Stimulated activated CD8-positive, alpha-beta memory T cell treated with anti-CD3 and anti-CD28 coated beads, Interleukin-12 subunit alpha, Interleukin-12 subunit beta, amount 100 ng/mL, for 24 hours (primary cell): ENCODE measurements around the gene LEFTY2.
"Not testable (repeated sequence)": the region's sequence is repeated elsewhere in the genome, so short reads cannot be mapped to it uniquely, and the experiment has no call there.

Experiments
- DNase-seq: peaks from one replicate; pipeline ENCODE4 v3.0.0-alpha.2; 2020; ENCODE audit errors: extremely low read depth

Gene LEFTY2

DNA sequence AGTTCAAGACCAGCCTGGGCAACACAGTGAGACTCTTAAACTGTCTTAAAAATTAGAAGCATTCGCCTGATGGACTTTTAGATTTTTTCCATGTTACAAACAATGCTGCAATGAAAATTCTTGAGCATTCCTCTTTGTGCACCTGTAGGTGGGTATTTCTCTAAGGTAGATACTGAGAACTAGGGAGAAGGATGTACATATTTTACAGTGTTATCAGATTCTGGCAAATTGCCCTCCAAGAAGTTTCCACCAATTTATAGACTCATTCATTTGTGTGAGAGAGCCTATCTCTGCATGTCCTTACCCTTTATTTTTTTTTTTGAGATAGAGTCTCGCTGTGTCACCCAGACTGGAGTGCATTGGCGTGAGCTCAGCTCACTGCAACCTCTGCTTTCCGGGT, 12.3 kb upstream of the LEFTY2 start:
- DNase-seq = no peak

DNA sequence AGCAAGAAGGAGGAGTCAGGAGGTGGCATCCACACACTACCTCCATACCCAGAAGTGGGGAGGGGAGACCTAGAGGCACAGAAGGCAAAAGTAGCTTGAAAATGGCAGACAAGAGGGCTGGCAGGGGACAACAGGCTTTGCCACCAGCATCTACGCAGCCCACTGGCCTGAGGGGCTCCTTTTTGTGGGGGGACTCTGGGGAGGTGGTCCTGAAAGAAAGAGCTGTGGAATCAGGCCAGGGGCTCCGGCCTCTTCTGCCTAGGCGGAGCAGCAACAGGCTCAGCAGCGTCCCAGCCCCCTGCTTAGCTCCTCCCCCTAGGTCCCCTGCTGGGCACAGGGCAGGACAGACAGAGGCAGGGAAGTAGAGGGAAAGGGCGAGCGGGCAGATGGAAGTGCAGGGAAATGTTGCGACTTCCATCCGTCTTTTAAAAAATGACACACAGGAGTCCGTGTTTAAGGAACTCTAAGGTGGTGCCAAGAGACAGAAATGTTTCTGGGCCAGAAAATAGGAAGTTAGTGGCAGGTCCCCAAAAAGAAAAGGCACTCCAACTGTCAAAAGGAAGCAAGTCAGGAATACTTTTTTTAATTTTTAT, 10.0 kb upstream of the LEFTY2 start:
- DNase-seq = no peak

DNA sequence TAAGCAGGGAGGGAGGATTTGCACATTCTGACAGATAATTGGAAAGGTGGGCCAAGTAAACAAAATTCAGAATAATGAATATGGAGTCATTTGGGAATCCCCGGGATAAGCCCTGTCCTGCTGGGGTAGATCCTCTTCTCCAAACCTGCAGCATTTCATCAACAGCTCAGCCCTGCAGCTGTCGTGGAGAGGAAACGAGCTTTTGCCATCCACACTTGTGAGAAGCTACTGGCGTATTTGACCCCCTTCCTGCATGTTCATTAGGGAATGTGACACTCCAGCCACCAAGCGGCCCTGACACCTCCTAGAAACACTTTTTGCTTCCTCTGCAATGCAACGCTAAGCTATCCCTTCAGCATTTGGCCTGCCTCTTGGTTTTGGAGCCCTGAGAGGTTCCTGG, 8.0 kb upstream of the LEFTY2 start:
- no peak for DNase-seq

DNA sequence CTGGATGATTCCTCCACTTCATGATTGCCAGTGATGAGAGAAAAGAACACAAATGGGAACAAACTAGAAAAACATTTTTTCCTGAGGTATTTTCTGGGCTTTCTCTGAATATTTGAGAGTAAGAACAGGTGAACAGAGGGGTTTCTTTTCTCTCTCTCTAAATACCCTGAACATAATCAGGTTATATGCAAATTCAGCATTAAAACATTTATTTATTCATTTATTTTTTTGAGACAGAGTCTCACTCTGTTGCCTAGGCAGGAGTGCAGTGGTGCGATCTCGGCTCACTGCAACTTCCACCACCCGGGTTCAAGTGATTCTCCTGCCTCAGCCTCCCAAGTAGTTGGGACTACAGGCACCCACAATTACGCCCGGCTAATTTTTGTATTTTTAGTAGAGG, 5.8 kb upstream of the LEFTY2 start:
- no peak for DNase-seq

DNA sequence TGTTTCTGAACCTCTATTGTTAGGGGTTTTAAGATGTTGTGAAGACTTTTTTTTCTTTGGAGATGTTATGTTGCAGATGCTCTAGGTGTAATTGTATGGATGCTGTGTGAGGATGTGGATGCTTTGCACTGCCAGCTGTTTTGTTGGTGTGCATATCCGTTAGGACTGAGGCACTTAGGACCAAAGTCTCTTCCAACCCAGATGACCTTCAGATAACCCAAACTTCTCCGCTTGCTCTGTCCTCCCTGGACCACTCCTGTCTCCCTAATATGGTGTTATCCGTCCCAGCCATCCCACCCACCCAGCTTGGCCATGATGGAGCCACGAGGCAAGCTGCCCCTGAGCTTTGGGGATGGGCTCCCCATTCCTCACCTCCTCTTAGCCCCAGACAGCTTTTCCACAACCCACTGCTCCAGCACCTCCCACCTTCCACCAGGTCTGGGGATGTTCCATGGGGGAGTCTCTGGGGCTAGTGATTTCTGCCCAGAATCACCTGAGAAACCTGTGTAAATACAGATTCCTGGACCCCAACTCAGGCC, 5.1 kb upstream of the LEFTY2 start:
- DNase-seq = no peak

DNA sequence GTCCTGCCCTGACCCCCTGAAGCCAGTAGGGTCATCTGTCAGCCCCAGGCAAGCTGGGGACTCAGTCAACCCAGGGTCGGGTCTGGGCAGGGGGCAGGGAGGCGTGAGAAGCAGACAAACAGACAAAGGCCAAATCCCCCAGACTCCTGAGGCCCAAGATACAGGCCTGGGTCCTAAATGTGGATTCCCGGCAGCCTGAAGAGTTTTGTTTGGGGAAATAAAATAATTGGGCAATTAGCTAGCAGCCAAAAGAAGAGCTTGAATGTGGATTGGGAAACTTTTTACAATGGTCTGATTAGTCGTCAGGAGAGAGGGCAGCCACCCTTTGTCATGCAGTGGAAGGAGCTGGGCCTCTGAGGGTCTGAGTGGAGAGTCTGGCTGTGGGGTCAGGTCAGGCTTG, 4.5 kb upstream of the LEFTY2 start:
- no peak for DNase-seq

DNA sequence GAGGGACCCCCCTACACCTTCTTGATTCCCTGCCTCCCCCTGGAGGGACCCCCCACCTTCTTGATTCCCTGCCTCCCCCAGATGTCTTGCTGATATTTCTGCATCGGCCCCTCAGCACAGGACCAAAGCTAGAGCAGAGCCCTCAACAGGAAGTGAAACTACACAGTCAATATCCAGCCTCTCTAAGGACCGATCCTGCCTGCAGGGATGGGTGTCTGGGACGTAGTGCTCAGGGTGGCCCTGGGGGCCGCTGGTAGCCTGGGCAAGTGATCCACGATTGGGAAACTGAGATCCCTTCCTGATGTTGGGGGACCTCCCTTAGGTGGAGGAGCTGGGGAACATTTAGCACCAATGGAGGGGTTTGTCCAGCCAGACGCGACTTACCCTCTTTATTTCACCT, 3.9 kb upstream of the LEFTY2 start:
- no peak for DNase-seq

DNA sequence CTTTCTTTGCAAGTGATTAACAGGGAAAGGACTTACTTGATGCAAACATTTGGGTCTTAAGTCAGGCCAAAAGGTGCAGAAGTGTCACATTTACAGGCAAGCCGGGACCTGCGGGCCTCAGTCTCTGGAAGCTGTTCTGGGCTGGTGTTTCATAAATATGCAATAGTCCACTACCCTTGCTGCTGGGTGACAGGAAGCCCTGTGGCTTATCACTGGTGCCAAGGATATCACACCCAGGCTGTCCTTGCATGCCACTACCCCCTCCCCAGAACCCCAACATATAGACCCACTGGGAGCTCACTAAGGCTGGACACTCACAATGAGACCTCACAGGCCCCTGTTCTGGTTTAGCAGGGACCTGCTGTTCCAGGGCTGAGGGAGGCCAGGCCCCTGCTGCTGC, 3.4 kb upstream of the LEFTY2 start:
- DNase-seq = no peak

DNA sequence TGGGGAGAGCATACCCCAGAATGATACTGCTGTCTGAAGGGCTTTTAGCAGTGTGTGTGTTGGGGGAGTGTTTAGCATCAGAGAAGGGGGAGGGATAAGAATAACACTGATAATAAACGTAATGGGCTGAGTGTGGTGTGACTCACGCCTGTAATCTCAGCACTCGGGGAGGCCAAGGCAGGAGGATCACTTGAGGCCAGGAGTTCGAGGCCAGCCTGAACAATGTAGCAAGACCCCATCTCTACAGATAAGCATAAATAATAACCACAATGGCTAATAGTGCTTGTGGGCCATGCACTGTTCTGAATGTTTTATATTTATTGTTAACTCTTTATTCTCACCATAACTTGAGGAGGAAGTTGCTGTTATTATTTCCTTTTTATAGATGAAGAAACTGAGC, 2.6 kb upstream of the LEFTY2 start:
- no peak for DNase-seq

DNA sequence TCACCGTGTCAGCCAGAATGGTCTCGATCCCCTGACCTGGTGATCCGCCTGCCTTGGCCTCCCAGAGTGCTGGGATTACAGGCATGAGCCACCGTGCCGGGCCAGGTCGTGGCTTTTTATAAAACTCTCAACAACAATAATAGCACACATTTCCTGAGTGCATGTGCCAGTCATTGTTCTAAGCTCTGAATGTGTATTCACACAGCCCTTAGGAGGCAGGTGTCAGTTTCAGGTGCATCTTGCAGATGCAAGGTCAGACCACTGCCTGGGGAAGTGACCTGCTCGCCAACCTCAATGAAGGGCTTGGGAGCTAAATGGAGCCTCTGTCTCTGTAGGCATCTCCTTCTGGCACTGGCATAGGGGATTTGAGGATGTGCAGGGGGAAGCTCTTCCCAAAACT, 1.6 kb upstream of the LEFTY2 start:
- DNase-seq = no peak

DNA sequence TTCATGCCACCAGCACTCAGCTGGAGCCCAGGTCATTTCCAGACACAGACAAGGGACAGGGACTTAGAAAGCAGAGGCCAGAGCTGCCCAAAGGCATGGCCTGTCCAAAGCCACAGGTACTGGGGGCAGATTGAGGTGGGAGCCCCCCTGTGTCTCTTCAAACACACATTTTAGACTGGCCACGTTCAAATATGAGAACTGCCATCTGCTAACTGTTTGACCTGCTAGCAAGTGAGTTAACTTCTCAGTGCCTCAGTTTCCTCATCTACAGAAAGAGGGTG, 862 bp upstream of the LEFTY2 start:
- DNase-seq = no peak

DNA sequence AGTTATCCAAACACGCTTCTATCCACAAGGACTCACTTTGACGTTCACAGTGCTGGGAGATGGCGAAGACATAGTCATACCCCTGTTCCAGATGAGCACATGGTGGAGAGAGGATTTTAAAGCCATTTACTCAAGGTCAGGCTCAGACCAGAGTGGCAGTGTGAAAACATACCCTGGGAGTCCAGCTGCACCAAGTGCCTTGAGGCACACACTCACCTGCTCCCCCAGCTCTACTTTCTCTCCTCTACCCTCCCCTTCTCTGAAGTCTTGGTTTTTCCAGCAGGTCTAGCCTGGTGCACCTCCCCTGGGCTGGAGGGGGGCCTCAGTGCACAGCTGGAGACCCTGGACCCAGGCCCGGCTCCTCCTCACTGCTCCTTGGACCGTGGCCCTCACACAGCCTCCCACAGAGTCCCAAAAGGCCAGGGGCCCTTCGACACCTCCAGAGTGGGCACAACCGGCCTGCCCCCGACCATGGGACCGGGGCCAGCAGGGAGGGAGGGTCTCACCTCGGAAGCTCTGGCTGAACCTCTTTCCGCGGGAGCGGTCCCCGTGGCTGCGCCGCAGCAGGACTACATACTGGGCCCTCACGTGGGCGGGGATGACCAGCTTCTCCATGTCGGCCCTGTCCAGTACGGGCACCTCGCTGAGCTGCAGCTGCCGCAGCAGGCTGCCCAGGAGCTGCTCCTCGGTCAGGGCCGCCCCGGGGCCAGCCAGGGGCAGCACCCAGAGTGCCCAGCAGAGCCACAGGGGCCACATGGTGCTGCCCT, 452 bp downstream of the LEFTY2 start:
- no peak for DNase-seq

DNA sequence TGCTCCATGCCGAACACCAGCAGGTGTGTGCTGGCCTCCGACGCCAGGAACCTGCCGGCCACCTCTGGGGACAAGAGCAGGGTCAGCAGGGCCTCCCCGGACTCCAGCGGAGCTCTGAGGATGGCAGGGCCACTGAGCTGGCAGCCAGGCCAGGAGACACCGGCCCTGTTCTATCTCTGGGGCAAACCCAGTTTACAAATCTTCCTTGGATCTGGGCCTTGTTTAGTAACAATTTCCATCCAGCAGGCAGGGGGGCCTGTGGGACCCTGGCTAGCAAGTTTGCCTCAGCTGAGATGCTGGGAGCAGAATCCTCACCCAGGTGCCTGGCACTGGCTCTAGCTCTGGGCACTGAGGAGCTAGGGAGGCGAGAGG, 1.1 kb downstream of the LEFTY2 start:
- not testable (repeated sequence) for DNase-seq

DNA sequence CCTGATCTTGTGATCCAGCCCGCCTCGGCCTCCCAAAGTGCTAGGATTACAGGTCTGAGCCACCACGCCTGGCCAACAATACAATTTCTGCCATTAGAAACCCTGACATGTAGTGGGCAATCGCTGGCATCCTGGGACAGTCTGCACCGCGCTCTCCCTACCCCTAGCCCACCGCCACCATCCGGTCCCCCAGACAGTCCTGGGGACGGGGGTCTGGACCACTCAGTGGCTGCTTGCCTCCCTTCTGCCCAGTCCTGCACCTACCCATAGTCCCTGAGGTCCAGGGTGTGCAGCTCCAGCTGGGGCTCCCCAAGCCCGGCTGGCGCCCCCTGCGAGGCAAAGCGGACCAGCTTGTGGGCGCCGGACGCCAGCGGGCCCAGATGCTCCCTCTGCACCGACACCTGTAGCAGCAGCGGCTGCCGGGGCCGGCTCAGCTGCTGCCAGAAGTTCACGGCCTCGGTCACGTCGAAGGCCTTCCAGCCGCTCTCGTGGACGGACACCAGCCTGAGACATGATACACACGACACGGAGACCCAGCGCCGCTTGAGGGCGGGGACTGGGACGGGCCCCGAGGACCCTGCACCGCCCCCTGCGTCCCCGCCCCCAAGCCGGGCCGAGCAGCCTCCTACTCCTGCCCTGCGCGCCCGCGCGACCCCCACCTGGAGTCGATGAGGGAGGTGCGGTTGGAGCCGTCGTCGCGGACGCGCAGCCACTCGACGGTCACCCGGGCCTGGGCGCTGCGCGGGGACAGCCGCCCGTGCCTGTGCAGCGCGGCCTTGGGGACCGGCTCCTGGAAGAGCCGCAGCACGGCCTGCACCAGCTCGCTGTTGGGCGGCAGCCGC, 1.7 kb downstream of the LEFTY2 start:
- not testable (repeated sequence) for DNase-seq

DNA sequence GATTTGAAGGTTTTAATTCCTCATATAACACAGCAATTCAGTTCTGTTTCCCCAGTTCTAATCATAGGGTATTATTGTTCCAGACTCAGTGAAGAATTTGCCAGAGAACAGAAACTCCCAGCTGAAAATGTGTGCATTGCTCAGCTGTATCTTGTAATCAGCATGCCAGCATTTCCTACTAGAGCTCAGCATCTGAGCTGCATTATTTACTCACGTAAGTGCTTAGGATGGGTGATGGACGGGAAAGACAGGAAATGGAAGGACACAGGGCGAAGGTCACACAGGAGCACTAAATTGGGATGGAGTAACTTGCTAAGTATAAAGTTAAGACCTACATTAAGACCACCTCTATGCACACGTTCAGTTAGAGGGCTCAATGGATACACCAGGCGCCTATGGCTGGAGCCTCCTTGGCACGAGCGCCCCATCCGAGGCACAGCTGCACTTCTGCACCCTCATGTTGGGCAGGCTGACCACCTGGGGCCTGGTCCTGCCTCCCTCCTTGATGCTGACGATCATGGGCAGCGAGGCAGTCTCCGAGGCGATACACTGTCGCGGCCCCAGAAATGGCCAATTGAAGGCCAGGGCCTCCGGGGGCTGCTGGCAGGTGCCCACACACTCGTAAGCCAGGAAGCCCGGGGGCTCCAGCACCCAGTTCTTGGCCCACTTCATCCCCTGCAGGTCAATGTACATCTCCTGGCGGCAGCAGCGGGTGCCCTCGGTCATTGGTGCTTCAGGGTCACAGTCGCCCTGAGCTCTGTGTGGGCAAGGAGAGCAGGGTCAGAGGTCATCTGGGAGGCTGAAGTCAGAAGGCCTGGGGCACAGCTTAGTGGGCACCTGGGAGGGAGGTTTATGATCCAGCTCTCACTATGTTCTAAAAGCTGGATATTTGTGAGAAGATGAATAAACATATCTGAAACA, 3.7 kb downstream of the LEFTY2 start:
- DNase-seq = no peak

DNA sequence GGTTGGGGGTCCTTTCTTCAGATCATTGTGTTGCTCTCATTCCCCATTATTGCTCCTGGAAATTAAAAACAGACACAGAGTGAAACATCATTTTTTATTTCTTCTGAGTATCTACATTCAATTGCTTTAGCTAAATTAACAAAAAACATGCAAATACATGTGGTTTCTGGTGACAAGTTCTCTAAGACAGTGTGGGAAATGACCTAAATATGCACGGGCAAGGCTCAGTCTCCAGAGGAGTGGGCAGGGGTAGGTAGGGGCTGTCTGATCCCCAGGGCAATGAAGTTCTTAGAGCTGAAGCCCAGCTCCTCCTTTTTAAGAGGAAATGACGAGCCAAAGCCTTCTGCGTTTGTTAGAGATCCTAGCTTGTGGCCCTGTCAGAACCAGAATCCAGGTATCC, 4.5 kb downstream of the LEFTY2 start:
- DNase-seq = no peak

DNA sequence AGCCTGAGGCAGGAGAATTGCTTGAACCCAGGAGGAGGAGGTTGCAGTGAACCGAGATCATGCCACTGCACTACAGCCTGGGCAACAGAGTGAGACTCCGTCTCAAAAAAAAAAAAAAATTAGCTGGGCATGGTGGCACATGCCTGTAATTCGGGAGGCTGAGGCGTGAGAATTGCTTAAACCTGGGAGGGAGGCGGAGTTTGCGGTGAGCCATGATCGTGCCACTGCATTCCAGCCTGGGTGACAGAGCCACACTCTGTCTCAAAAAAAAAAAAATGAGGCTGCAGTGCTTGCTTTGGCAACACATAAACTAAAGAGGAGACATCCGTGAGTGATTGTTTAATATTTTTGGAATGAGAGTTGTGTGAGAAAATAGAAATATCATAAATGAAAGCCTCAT, 4.9 kb downstream of the LEFTY2 start:
- DNase-seq = not testable (repeated sequence)

DNA sequence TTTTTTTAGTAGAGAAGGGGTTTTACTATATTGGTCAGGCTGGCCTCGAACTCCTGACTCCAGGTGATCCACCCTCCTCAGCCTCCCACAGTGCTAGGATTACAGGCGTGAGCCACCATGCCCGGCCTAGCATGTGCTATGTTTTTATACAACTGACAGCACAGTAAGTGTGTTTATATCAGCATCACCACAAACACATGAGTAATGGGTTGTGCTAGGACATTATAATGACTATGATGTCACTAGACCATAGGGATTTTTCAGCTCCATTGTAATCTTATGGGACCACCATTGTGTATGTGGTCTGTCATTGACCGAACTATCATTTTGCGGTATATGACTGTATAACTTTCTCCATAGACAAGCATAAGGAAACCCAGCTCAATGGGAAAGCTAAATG, 6.3 kb downstream of the LEFTY2 start:
- DNase-seq = no peak

DNA sequence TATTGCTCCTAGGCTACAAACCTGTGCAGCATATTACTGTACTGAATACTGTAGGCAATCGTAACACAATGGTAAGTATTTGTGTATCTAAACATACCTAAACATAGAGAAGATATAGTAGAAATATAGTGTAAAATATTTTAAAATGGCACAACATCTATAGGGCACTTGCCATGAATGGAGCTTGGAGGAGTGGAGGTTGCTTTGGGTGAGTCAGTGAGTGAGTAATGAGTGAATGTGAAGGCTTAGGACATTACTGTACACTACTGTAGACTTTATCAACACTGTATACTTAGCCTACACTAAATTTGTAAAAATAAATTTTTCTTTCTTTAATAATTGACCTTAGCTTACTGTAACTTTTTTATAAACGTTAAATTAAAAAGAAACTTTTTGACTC, 7.9 kb downstream of the LEFTY2 start:
- DNase-seq = no peak

DNA sequence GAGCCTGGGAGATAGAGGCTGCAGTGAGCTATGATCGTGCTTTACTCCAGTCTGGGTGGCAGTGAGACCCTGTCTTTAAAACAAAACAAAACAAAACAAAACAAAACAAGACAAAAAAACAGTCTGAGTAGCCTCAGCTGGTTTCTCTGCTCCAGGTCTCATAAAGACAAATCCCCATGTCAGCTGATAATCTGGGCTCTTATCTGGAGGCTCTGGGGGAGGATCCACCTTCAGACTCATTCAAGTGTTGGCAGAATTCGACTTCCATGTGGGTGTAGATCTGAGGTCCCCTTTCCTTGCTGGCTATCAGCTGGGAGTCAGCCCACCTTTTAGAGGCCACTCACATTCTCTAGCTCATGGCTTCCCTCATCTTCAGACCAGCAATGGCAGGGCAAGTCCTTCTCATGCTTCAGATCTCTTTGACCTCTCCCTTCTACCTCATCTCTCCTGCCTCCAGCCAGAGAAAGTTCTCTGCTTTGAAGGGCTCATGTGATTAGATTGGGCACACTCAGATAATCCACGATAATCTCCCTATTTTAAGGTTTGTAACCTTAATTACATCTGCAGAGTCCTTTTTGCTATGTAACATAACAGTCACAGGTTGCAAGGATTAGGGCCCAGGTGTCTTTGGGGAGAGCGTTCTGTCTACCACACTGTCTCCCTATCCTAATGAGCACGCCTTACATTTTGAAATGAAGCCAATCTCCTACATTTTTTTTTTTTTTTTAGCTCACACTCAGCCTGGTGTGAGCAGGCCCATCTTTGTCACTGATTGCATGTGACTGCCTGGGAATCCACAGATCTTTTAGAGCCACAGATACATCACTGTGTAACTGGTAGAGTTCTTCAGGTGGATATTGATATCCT, 9.5 kb downstream of the LEFTY2 start:
- no peak for DNase-seq

DNA sequence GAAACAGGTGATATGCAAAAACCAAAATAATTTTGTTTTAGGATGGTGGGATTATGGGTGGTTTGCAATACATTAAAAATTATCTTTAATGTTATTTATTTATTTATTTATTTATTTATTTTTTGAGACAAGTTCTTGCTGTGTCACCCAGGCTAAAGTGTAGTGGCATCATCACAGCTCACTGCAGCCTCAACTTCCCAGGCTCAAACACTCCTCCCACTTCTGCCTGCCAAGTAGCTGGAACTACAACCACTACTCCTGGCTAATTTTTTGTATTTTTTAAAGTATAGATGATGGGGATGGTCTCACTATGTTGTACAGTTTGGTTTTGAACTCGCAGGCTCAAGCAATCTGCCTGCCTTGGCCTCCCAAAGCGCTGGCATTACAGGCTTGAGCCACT, 10.5 kb downstream of the LEFTY2 start:
- no peak for DNase-seq
